PC-3 (cell line): ENCODE measurements around the gene COL5A2. TPM values are rescaled to one million over a fixed set of nuclear protein-coding genes. Genes with fewer than 3 reads are reported as not detected.

Source experiments
- ATAC-seq: fragments of 200-7000 bp; cut with Tn5 transposase; 2 replicates; pipeline ENCODE4 v1.9.1; 2020; ENCODE audit warnings: mild to moderate bottlenecking, moderate library complexity
- BruUV-seq: library from RNA; stranded (reverse); fragments of 400-500 nt; replicated peaks from 2 replicates; lab custom pipeline; 2021; lab: Mats Ljungman, UMichigan
- CTCF ChIA-PET: fragments of 300-600 bp; sonication (Branson Sonifier 250); formaldehyde crosslinking; loops from one replicate; lab custom pipeline; 2022; ENCODE audit warnings: antibody characterized with exemption; lab: Charles Lee
- POLR2A ChIA-PET: fragments of 300-600 bp; sonication (Branson Sonifier 250); formaldehyde crosslinking; loops from one replicate; lab custom pipeline; 2022; ENCODE audit warnings: antibody characterized with exemption; ENCODE audit not compliant: unreplicated experiment; lab: Charles Lee
- DNase-seq: peaks from one replicate; pipeline ENCODE4 v3.0.0-alpha.2; 2015
- H2AFZ ChIP-seq: fragments of 300-600 bp; sonication (generic); 2 replicates; pipeline ENCODE4 v1.6.0; 2016; ENCODE audit warnings: antibody characterized with exemption, low read length
- H3F3A ChIP-seq: fragments of 300-600 bp; sonication (generic); one replicate; pipeline ENCODE4 v1.6.0; 2017; ENCODE audit warnings: antibody characterized with exemption, low read length, control low read depth, mild to moderate bottlenecking; ENCODE audit not compliant: unreplicated experiment
- H3K27ac ChIP-seq: fragments of 300-600 bp; sonication (generic); 2 replicates; pipeline ENCODE4 v1.5.1; 2016; ENCODE audit warnings: mild to moderate bottlenecking, low read length
- H3K27me3 ChIP-seq: fragments of 300-600 bp; sonication (generic); 2 replicates; pipeline ENCODE4 v1.6.1; 2016; ENCODE audit warnings: low read length, mixed read lengths
- H3K36me3 ChIP-seq: fragments of 300-600 bp; sonication (generic); 2 replicates; pipeline ENCODE4 v1.6.1; 2016; ENCODE audit warnings: low read depth, mixed run types, low read length, mixed read lengths
- H3K4me1 ChIP-seq: fragments of 300-600 bp; sonication (generic); 2 replicates; pipeline ENCODE4 v1.5.1; 2016; ENCODE audit warnings: low read length; ENCODE audit not compliant: insufficient read depth
- H3K4me2 ChIP-seq: fragments of 300-600 bp; sonication (generic); 2 replicates; pipeline ENCODE4 v1.6.0; 2016; ENCODE audit warnings: low read length
- H3K4me3 ChIP-seq: fragments of 300-600 bp; sonication (generic); 2 replicates; pipeline ENCODE4 v1.5.1; 2016; ENCODE audit warnings: mild to moderate bottlenecking, low read length, mixed read lengths
- H3K79me2 ChIP-seq: fragments of 300-600 bp; sonication (generic); 2 replicates; pipeline ENCODE4 v1.6.1; 2017; ENCODE audit warnings: low read length, mixed read lengths
- H3K9ac ChIP-seq: fragments of 300-600 bp; sonication (generic); 2 replicates; pipeline ENCODE4 v1.6.0; 2016; ENCODE audit warnings: mild to moderate bottlenecking, low read length
- H3K9me2 ChIP-seq: fragments of 300-600 bp; sonication (generic); replicated peaks from 2 replicates; pipeline ENCODE4 v1.6.1; 2016; ENCODE audit warnings: mixed run types, low read length, mixed read lengths
- H3K9me3 ChIP-seq: fragments of 300-600 bp; sonication (generic); 2 replicates; pipeline ENCODE4 v1.6.1; 2016; ENCODE audit warnings: low read length, mixed read lengths
- H4K20me1 ChIP-seq: fragments of 300-600 bp; sonication (generic); 2 replicates; pipeline ENCODE4 v1.6.1; 2016; ENCODE audit warnings: low read length, mixed read lengths
- EZH2 ChIP-seq: fragments of 300-600 bp; sonication (generic); IDR thresholded peaks from one replicate; pipeline ENCODE4 v1.6.1; 2017; ENCODE audit warnings: antibody characterized with exemption, mild to moderate bottlenecking, low read length; ENCODE audit not compliant: unreplicated experiment
- EZH2phosphoT487 ChIP-seq: fragments of 300-600 bp; sonication (generic); IDR thresholded peaks from 2 replicates; pipeline ENCODE4 v1.6.1; 2018; ENCODE audit warnings: mild to moderate bottlenecking, antibody characterized with exemption, low read length, borderline replicate concordance
- intact Hi-C: fragments of 100-400 bp; cut with micrococcal nuclease; formaldehyde crosslinking; loops from 2 replicates; pipeline ENCODE4 v1.9.0; 2023
- total RNA-seq: library from RNA; depleted of rRNA; stranded (reverse); fragments of >200 nt; gene quantifications from 2 replicates; pipeline ENCODE4 v1.2.3, GENCODE V29; 2014
- TF ChIP-seq, protein P1 (sequence below): fragments of 300-600 bp; sonication (generic); conservative IDR thresholded peaks from 2 replicates; pipeline ENCODE4 v1.5.1; 2017; ENCODE audit warnings: antibody characterized with exemption, low read depth, mild to moderate bottlenecking, low read length

Gene COL5A2
- total RNA-seq, 1 experiment from 2014 or later: 56.2 TPM

DNA sequence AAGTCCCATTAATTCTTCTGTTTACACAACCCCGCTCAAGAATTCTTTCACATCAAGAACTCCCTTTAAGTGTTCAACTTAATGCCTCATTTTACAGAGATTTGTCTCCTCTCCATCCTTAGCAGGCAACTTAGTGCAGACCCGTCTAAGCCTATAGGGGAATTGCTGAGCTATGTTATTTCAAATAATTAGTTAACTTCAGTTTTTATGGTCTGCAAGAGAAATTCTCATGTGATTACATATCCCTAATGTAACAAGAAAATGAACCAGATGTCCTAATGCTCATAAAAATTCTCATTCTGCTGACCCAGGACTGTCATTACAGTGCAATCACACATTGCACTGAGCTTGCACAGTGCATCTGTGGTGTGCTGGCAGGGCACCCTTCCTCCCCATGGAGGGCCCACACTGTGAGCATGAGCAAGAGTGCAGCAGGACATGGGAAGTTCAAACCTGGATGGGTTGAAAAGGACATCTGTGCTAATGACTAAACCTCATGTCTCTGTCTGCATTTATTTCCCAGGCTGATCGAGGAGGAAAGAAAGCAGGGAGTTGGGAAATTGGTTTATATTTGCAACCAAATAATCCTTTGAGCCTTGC is 97.1 kb downstream of the COL5A2 start:
- DNase-seq (no peak), ATAC-seq (no peak)
- no peak overlapping the region for H3K9ac ChIP-seq
- BruUV-seq: no TSS peak
- ChIA-PET POLR2A (no interaction called here), CTCF (no interaction called here)
- no peaks in the 10 kb centered on the region for H3K9me2 ChIP-seq
- no peak overlapping the region for H2AFZ ChIP-seq
- no peak overlapping the region for H3K4me3 ChIP-seq
- H3K27me3 ChIP-seq: no peaks in the 10 kb centered on the region
- H3K9me3 ChIP-seq: no peaks in the 10 kb centered on the region
- H3K4me1 ChIP-seq: peaks cover 15% of the 10 kb centered on the region
- H4K20me1 ChIP-seq: no peaks in the 10 kb centered on the region
- H3K79me2 ChIP-seq: no peaks in the 10 kb centered on the region
- H3K4me2 ChIP-seq: no peak overlapping the region
- TF ChIP-seq, protein P1, sequence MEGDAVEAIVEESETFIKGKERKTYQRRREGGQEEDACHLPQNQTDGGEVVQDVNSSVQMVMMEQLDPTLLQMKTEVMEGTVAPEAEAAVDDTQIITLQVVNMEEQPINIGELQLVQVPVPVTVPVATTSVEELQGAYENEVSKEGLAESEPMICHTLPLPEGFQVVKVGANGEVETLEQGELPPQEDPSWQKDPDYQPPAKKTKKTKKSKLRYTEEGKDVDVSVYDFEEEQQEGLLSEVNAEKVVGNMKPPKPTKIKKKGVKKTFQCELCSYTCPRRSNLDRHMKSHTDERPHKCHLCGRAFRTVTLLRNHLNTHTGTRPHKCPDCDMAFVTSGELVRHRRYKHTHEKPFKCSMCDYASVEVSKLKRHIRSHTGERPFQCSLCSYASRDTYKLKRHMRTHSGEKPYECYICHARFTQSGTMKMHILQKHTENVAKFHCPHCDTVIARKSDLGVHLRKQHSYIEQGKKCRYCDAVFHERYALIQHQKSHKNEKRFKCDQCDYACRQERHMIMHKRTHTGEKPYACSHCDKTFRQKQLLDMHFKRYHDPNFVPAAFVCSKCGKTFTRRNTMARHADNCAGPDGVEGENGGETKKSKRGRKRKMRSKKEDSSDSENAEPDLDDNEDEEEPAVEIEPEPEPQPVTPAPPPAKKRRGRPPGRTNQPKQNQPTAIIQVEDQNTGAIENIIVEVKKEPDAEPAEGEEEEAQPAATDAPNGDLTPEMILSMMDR: no peak
- TF ChIP-seq EZH2phosphoT487: no peak
- TF ChIP-seq EZH2: no peak
- no peak overlapping the region for H3K27ac ChIP-seq
- intact Hi-C loops: no loop called here
- H3F3A ChIP-seq: no peaks in the 10 kb centered on the region
- peaks cover 3% of the 10 kb centered on the region; the same call in 1 of the 2 replicates for H3K36me3 ChIP-seq

DNA sequence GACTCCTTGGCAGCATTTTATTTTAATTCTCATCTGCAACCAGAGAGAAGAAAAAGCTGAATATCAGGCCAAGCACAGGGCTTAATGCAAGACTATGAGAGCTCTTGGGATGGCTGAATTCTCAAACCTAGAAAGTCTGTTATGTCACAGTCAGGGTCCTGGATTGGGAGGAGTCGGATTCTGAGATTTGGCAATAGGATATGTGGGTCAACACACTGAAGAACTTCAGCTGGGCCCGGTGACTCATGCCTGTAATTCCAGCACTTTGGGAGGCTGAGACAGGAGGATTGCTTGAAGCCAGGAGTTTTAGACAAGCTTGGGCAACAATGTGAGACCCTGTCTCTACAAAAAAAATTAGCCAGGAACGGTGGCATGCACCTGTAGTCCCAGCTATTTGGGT is 103.0 kb downstream of the COL5A2 start:
- peak; percentile 12 for DNase-seq
- H3K27me3 ChIP-seq: no peaks in the 10 kb centered on the region
- BruUV-seq: no TSS peak
- intact Hi-C loops: no loop called here
- ATAC-seq: peak; percentile 37; the same call in 1 of the 2 replicates
- H3K9me3 ChIP-seq: no peaks in the 10 kb centered on the region
- H3K9ac ChIP-seq: no peak overlapping the region
- POLR2A ChIA-PET: interaction anchor here (0.6 kb wide), 1 partner anchor 209 kb away, joined by 4 read pairs; no protein-coding TSS in a partner anchor
- CTCF ChIA-PET: interaction anchor here (0.6 kb wide), 1 partner anchor 553 kb away, joined by 3 read pairs; no protein-coding TSS in a partner anchor
- H3K36me3 ChIP-seq: peaks cover 2% of the 10 kb centered on the region; the same call in 1 of the 2 replicates
- H3K27ac ChIP-seq: no peak overlapping the region
- H3F3A ChIP-seq: no peaks in the 10 kb centered on the region
- H3K79me2 ChIP-seq: no peaks in the 10 kb centered on the region
- H3K9me2 ChIP-seq: no peaks in the 10 kb centered on the region
- H3K4me1 ChIP-seq: no peaks in the 10 kb centered on the region
- H3K4me3 ChIP-seq: no peak overlapping the region
- H3K4me2 ChIP-seq: no peak overlapping the region
- H4K20me1 ChIP-seq: no peaks in the 10 kb centered on the region
- no peak overlapping the region for H2AFZ ChIP-seq
- TF ChIP-seq, protein P1: no peak
- TF ChIP-seq EZH2phosphoT487 (no peak), EZH2 (no peak)

DNA sequence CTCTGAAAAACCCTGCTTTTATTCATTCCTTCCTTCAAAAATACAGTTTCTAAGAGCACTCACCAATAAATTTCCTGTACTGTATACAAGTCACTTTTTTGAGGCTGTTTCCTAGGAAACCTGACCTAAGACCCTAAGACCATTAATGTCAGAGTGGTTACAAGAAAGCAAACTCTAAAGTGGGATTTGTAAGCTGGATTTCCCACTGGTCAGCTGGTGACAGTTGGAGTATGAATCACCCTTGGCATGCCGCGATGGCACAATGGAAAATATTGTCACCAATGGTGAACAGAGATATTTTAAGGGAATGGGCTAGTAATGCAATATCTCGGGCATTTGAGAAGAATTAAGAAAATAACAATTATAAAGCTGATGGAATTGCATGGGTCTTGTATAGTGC is 103.4 kb downstream of the COL5A2 start:
- intact Hi-C loops: no loop called here
- POLR2A ChIA-PET: interaction anchor here (0.6 kb wide), 1 partner anchor 210 kb away, joined by 4 read pairs; no protein-coding TSS in a partner anchor

More for the DNA sequence above, 103.4 kb downstream of the COL5A2 start:
- Histone ChIP-seq H3K9ac (no peak overlapping the region), H4K20me1 (no peaks in the 10 kb centered on the region), H3K27ac (no peak overlapping the region), H3K27me3 (no peaks in the 10 kb centered on the region), H3K4me3 (no peak overlapping the region), H3K4me1 (no peaks in the 10 kb centered on the region), H3F3A (no peaks in the 10 kb centered on the region), H2AFZ (no peak overlapping the region), H3K79me2 (no peaks in the 10 kb centered on the region), H3K9me3 (no peaks in the 10 kb centered on the region), H3K9me2 (no peaks in the 10 kb centered on the region), H3K36me3 (peaks cover 5% of the 10 kb centered on the region; the same call in 1 of the 2 replicates), H3K4me2 (no peak overlapping the region)
- CTCF ChIA-PET: interaction anchor here (0.6 kb wide), 1 partner anchor 553 kb away, joined by 3 read pairs; no protein-coding TSS in a partner anchor
- TF ChIP-seq, protein P1: no peak
- TF ChIP-seq EZH2 (no peak), EZH2phosphoT487 (no peak)
- no TSS peak for BruUV-seq
- no peak for ATAC-seq
- no peak for DNase-seq
